ENCODE results near the gene LDLRAD2. TPM values are rescaled to one million over a fixed set of nuclear protein-coding genes. Genes with fewer than 3 reads are reported as not detected.

Gene LDLRAD2
- total and polyA plus RNA-seq, 7 donors = 0.04 to 1.7 (median 0.77) TPM; not detected in 3

DNA sequence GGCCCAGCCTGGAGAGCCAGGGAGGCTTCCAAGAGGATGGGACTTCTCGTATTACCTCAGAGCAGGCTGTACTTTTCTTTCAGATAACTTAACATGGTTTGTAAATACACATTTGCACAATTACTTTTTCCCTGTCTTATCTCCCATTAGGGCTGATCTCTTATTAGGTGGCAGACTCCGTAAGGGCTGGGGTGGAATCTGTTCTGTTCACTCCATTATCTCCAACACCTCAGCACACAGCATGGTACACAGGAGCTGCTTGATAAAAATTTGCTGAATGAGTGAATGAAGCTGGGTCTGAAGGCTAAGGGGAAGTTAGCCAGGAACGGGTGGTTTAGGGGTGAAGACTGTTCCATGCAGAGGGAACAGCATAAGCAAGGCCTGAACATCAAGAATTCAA, 48.9 kb downstream of the LDLRAD2 start:
- no peak for ATAC-seq
- no peak for DNase-seq
- Histone ChIP-seq H3K27me3 (ENCODE audit: insufficient read depth in 3 of 3, low read length in 2 of 3) (no peaks in the 10 kb centered on the region), H3K9me3 (no peaks in the 10 kb centered on the region), H3K27ac (no peak overlapping the region), H3K4me1 (no peaks in the 10 kb centered on the region), H3K4me3 (no peak overlapping the region), H3K36me3 (ENCODE audit: insufficient read depth in 1 of 2, low read depth in 1 of 2) (peaks cover 5 to 88% of the 10 kb centered on the region in 2 donors)
- WGBS, 3 donors = 89 to 98% (median 96%) methylated on average over 3 of the region's 3 CpGs
- intact Hi-C loops (cut with DNase I) = no loop called here
- TF ChIP-seq, protein P1, sequence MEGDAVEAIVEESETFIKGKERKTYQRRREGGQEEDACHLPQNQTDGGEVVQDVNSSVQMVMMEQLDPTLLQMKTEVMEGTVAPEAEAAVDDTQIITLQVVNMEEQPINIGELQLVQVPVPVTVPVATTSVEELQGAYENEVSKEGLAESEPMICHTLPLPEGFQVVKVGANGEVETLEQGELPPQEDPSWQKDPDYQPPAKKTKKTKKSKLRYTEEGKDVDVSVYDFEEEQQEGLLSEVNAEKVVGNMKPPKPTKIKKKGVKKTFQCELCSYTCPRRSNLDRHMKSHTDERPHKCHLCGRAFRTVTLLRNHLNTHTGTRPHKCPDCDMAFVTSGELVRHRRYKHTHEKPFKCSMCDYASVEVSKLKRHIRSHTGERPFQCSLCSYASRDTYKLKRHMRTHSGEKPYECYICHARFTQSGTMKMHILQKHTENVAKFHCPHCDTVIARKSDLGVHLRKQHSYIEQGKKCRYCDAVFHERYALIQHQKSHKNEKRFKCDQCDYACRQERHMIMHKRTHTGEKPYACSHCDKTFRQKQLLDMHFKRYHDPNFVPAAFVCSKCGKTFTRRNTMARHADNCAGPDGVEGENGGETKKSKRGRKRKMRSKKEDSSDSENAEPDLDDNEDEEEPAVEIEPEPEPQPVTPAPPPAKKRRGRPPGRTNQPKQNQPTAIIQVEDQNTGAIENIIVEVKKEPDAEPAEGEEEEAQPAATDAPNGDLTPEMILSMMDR (IDR thresholded peaks at IDR 0.05) = no peak

GRCh38 chr1:21861602-21862429, 49.8 kb downstream of the LDLRAD2 start:
- H3K36me3 ChIP-seq (ENCODE audit: insufficient read depth in 1 of 2, low read depth in 1 of 2) = peaks cover 5 to 79% of the 10 kb centered on the region in 2 donors
- H3K27me3 ChIP-seq (ENCODE audit: insufficient read depth in 3 of 3, low read length in 2 of 3) = no peaks in the 10 kb centered on the region
- 82 to 88% (median 85%) methylated on average over 19 of the region's 19 CpGs for WGBS, 3 donors
- no peak overlapping the region for H3K4me3 ChIP-seq
- intact Hi-C loops (cut with DNase I) = no loop called here
- H3K4me1 ChIP-seq = no peaks in the 10 kb centered on the region
- TF ChIP-seq, protein P1 (IDR thresholded peaks at IDR 0.05) = no peak
- DNase-seq = no peak
- no peak overlapping the region for H3K27ac ChIP-seq
- no peaks in the 10 kb centered on the region for H3K9me3 ChIP-seq
- peak; percentile 52 to 76 (median 68) for ATAC-seq

- Histone ChIP-seq H3K4me3 (no peak overlapping the region), H3K27me3 (ENCODE audit: insufficient read depth in 3 of 3, low read length in 2 of 3) (no peaks in the 10 kb centered on the region), H3K9me3 (no peaks in the 10 kb centered on the region), H3K4me1 (no peaks in the 10 kb centered on the region), H3K27ac (no peak overlapping the region), H3K36me3 (ENCODE audit: insufficient read depth in 1 of 2, low read depth in 1 of 2) (peaks cover 5 to 71% of the 10 kb centered on the region in 2 donors)
- DNase-seq = peak in 1 of 2 donors; percentile 51
- peak in 1 of 4 donors; percentile 11 for ATAC-seq
- intact Hi-C loops (cut with DNase I) = no loop called here
- WGBS, 3 donors = 87 to 89% (median 88%) methylated on average over 12 of the region's 12 CpGs
- TF ChIP-seq, protein P1 (IDR thresholded peaks at IDR 0.05) = no peak
Observed at GRCh38 chr1:21863981-21864380, 51.9 kb downstream of the LDLRAD2 start.

GRCh38 chr1:21864730-21865129, 52.7 kb downstream of the LDLRAD2 start:
- no peaks in the 10 kb centered on the region for H3K27me3 ChIP-seq (ENCODE audit: insufficient read depth in 3 of 3, low read length in 2 of 3)
- no peak for ATAC-seq
- H3K4me1 ChIP-seq = peaks cover under 1% of the 10 kb centered on the region
- peaks cover 5 to 71% of the 10 kb centered on the region in 2 donors for H3K36me3 ChIP-seq (ENCODE audit: insufficient read depth in 1 of 2, low read depth in 1 of 2)
- WGBS, 3 donors = 89 to 94% (median 91%) methylated on average over 26 to 27 of the region's 27 CpGs
- no peaks in the 10 kb centered on the region for H3K9me3 ChIP-seq
- TF ChIP-seq, protein P1 (IDR thresholded peaks at IDR 0.05) = no peak
- intact Hi-C loops (cut with DNase I) = no loop called here
- no peak overlapping the region for H3K27ac ChIP-seq
- H3K4me3 ChIP-seq = no peak overlapping the region
- DNase-seq = peak in 1 of 2 donors; percentile 48

All from psoas muscle (tissue), 8 donors.